MM.1S (cell line): Measurements from ENCODE around the gene ITGA7.

Source experiments
- DNase-seq: peaks from one replicate; pipeline ENCODE4 v3.0.0-alpha.2; 2015
- H2AFZ ChIP-seq: fragments of 300-600 bp; sonication (generic); 2 replicates; pipeline ENCODE4 v1.6.0; 2016; ENCODE audit warnings: antibody characterized with exemption, low read length
- H3F3A ChIP-seq: fragments of 300-600 bp; sonication (generic); 2 replicates; pipeline ENCODE4 v1.6.1; 2016; ENCODE audit warnings: mild to moderate bottlenecking, antibody characterized with exemption, low read length, moderate library complexity, mixed read lengths; ENCODE audit not compliant: insufficient read depth
- H3K27ac ChIP-seq: fragments of 300-600 bp; sonication (generic); 2 replicates; pipeline ENCODE4 v1.5.1; 2016; ENCODE audit warnings: mild to moderate bottlenecking, low read length
- H3K27me3 ChIP-seq: fragments of 300-600 bp; sonication (generic); replicated peaks from 2 replicates; pipeline ENCODE4 v1.6.0; 2016; ENCODE audit warnings: low read length; ENCODE audit not compliant: insufficient read depth
- H3K36me3 ChIP-seq: fragments of 300-600 bp; sonication (generic); replicated peaks from 2 replicates; pipeline ENCODE4 v1.6.1; 2016; ENCODE audit warnings: mild to moderate bottlenecking, low read length, mixed read lengths; ENCODE audit not compliant: insufficient read depth
- H3K4me1 ChIP-seq: fragments of 300-600 bp; sonication (generic); 2 replicates; pipeline ENCODE4 v1.6.1; 2016; ENCODE audit warnings: low read length, mixed read lengths
- H3K4me2 ChIP-seq: fragments of 300-600 bp; sonication (generic); 2 replicates; pipeline ENCODE4 v1.6.0; 2016; ENCODE audit warnings: low read depth, low read length
- H3K4me3 ChIP-seq: fragments of 300-600 bp; sonication (generic); 2 replicates; pipeline ENCODE4 v1.5.1; 2016; ENCODE audit warnings: low read length, mixed read lengths
- H3K79me2 ChIP-seq: fragments of 300-600 bp; sonication (generic); 2 replicates; pipeline ENCODE4 v1.6.1; 2016; ENCODE audit warnings: mixed run types, low read length, mixed read lengths
- H3K9ac ChIP-seq: fragments of 300-600 bp; sonication (generic); 2 replicates; pipeline ENCODE4 v1.6.1; 2016; ENCODE audit warnings: low read length, mixed read lengths
- H3K9me2 ChIP-seq: fragments of 300-600 bp; sonication (generic); replicated peaks from 2 replicates; pipeline ENCODE4 v1.6.1; 2016; ENCODE audit warnings: mild to moderate bottlenecking, low read length, mixed read lengths; ENCODE audit not compliant: insufficient read depth
- H3K9me3 ChIP-seq: fragments of 300-600 bp; sonication (generic); replicated peaks from 2 replicates; pipeline ENCODE4 v1.6.1; 2016; ENCODE audit warnings: mild to moderate bottlenecking, low read length, mixed read lengths; ENCODE audit not compliant: insufficient read depth
- H4K20me1 ChIP-seq: fragments of 300-600 bp; sonication (generic); 2 replicates; pipeline ENCODE4 v1.6.1; 2016; ENCODE audit warnings: mild to moderate bottlenecking, low read length, moderate library complexity, mixed read lengths; ENCODE audit not compliant: insufficient read depth
- EZH2 ChIP-seq: fragments of 300-600 bp; sonication (generic); optimal IDR thresholded peaks from 2 replicates; pipeline ENCODE3; 2017; ENCODE audit warnings: low read depth, mild to moderate bottlenecking, antibody characterized with exemption, low read length, mixed read lengths
- EZH2phosphoT487 ChIP-seq: fragments of 300-600 bp; sonication (generic); IDR thresholded peaks from 2 replicates; pipeline ENCODE4 v1.6.1; 2018; ENCODE audit warnings: antibody characterized with exemption, low read length
- TF ChIP-seq, protein P1 (sequence below): fragments of 300-600 bp; sonication (generic); IDR thresholded peaks from 2 replicates; pipeline ENCODE4 v1.5.1; 2016; ENCODE audit warnings: antibody characterized with exemption, low read length, mixed read lengths

Gene ITGA7

DNA sequence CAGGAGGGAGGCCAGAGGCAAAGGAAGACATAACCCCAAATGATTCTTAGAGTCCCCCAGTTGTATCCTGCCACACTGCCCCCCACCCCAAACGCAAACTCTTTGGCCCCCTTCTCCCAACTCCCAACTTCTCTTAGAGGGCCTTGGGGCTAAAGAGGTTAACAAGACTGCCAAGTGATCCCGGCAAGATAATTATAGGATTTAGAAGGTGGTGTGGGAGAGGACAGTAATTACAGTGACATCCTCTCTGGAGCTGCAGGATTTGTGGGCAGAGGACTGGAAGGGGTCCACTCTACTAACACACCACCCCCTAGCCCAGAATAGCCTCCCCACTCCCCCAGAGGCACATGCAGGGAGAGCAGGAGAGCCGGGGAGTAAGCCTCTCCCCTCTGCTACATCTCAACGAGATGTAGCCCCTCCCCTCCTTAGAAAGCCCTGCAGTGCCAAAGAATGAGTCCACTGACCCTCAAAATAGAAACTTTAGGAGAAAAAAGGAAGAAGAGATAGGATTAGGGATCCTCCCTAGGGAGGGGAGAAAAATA lies 29.9 kb upstream of the ITGA7 start:
- Histone ChIP-seq H3K79me2 (no peaks in the 10 kb centered on the region), H3K27me3 (0 out of 2 replicates have a peak, but pooled peaks cover 3% of the 10 kb centered on the region), H3K9ac (peak overlapping the region; percentile 73; the same call in 1 of the 2 replicates), H3K9me3 (no peaks in the 10 kb centered on the region), H3F3A (peaks cover 8% of the 10 kb centered on the region; the same call in 1 of the 2 replicates), H4K20me1 (no peaks in the 10 kb centered on the region), H3K9me2 (no peaks in the 10 kb centered on the region), H2AFZ (peak overlapping the region; percentile 93), H3K4me2 (peak overlapping the region; percentile 89), H3K36me3 (no peaks in the 10 kb centered on the region), H3K27ac (peak overlapping the region; percentile 64; the same call in 1 of the 2 replicates), H3K4me3 (peak overlapping the region; percentile 90), H3K4me1 (peaks cover 12% of the 10 kb centered on the region)
- DNase-seq, result no peak
- TF ChIP-seq EZH2 (no peak), EZH2phosphoT487 (no peak)
- TF ChIP-seq, protein P1, sequence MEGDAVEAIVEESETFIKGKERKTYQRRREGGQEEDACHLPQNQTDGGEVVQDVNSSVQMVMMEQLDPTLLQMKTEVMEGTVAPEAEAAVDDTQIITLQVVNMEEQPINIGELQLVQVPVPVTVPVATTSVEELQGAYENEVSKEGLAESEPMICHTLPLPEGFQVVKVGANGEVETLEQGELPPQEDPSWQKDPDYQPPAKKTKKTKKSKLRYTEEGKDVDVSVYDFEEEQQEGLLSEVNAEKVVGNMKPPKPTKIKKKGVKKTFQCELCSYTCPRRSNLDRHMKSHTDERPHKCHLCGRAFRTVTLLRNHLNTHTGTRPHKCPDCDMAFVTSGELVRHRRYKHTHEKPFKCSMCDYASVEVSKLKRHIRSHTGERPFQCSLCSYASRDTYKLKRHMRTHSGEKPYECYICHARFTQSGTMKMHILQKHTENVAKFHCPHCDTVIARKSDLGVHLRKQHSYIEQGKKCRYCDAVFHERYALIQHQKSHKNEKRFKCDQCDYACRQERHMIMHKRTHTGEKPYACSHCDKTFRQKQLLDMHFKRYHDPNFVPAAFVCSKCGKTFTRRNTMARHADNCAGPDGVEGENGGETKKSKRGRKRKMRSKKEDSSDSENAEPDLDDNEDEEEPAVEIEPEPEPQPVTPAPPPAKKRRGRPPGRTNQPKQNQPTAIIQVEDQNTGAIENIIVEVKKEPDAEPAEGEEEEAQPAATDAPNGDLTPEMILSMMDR, result no peak

DNA sequence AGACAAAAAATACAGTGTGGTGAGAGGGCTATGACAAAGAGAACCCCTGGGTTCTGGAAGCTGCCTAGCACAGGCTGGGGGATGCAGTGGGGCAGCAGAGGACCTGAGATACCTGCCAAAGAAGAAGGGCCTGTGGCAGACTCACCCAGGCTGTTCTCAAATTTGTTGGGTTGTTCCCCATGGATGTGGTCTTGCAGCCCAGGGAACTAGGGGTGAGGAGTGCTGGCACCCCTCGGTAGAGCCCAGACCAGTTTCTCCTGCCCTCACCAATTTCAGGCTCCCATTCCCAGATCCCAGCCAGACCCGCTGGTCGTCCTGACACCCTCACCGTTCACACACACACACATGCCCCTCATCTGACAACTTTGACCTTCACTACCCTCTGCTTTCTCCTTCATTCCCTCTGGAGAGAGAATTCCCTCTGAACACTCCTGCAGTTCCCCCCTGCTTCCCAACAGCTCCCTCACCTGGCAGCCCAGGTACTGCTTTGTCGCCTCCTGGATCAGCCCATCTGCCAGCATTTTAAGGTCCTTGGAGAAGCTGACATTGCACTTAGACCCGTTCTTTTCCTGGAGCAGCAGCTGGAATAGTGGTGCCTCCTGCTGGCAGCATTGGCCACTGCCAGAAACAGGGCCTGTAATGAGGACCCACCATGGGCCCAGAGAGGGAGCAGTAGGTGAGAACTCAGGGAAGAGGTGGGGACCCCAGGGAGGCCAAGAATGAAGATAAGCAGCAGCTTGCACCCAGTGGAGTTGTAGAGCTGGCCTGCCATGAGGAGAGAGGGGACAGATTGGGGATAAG lies 29.3 kb upstream of the ITGA7 start:
- no peak for TF ChIP-seq EZH2
- TF ChIP-seq EZH2phosphoT487, result no peak
- TF ChIP-seq, protein P1, result peak; percentile 82
- Histone ChIP-seq H3K27ac (no peak overlapping the region), H3K36me3 (no peaks in the 10 kb centered on the region), H3K9ac (no peak overlapping the region; the same call in 1 of the 2 replicates), H3K79me2 (no peaks in the 10 kb centered on the region), H3K9me2 (no peaks in the 10 kb centered on the region), H3K4me2 (peak overlapping the region; percentile 89; the same call in 1 of the 2 replicates), H3K4me1 (peaks cover 12% of the 10 kb centered on the region), H3K4me3 (no peak overlapping the region), H3K27me3 (no peaks in the 10 kb centered on the region), H2AFZ (peak overlapping the region; percentile 93), H3F3A (peaks cover 8% of the 10 kb centered on the region; the same call in 1 of the 2 replicates), H4K20me1 (no peaks in the 10 kb centered on the region), H3K9me3 (no peaks in the 10 kb centered on the region)
- DNase-seq, result peak; percentile 41

DNA sequence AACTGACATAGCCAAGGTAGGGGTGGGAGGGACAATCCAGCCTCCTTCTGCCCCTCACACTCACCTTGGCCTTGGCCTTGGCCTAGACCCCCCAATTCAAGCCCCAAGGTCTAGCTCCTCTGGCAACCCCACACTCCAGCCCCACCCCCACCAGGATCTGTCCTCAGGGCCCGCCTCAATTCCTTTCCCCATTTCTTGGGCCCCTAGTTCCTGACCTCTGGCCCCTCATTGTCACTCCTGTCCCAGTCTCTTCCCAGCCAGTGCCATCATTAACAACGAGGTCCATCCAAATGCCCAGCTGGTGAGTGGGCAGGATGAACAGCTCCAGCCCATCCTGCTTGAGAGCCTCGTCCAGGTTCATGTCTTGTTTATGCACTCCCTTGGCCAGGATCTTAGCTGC lies 28.4 kb upstream of the ITGA7 start:
- no peaks in the 10 kb centered on the region for H3K27me3 ChIP-seq
- no peak overlapping the region for H3K27ac ChIP-seq
- no peaks in the 10 kb centered on the region for H4K20me1 ChIP-seq
- TF ChIP-seq, protein P1, result no peak
- TF ChIP-seq EZH2 (no peak), EZH2phosphoT487 (no peak)
- H3K4me3 ChIP-seq, result no peak overlapping the region
- no peaks in the 10 kb centered on the region for H3K79me2 ChIP-seq
- H3K4me2 ChIP-seq, result no peak overlapping the region
- H3K9me2 ChIP-seq, result no peaks in the 10 kb centered on the region
- H3K36me3 ChIP-seq, result no peaks in the 10 kb centered on the region
- no peak overlapping the region for H3K9ac ChIP-seq
- no peak overlapping the region for H2AFZ ChIP-seq
- no peaks in the 10 kb centered on the region for H3K9me3 ChIP-seq
- H3F3A ChIP-seq, result peaks cover 8% of the 10 kb centered on the region; the same call in 1 of the 2 replicates
- DNase-seq, result no peak
- H3K4me1 ChIP-seq, result peaks cover 12% of the 10 kb centered on the region
